Keratinocyte (primary cell): ENCODE data around the gene FNDC8. TPM values are rescaled to one million over a fixed set of nuclear protein-coding genes. Genes with fewer than 3 reads are reported as not detected.

Experiments used
- DNase-seq: peaks from one replicate; pipeline ENCODE4 v3.0.0-alpha.2; 2011; ENCODE audit warnings: low read depth, missing footprints, low spot score
- FAIRE-seq: peaks from 2 replicates; lab custom pipeline; 2011; peaks lifted over from hg19 to GRCh38; lab: Jason Lieb, UNC
- H2AFZ ChIP-seq: 2 replicates; pipeline ENCODE4 v1.6.0; 2012; ENCODE audit warnings: low read length, control low read depth, inconsistent platforms; ENCODE audit not compliant: control insufficient read depth
- H3K27ac ChIP-seq: 2 replicates; pipeline ENCODE4 v1.5.1; 2011; ENCODE audit warnings: low read length; ENCODE audit not compliant: control insufficient read depth, insufficient read depth
- H3K27me3 ChIP-seq: 3 replicates; pipeline ENCODE4 v1.6.0; 2011; ENCODE audit warnings: low read length; ENCODE audit not compliant: control insufficient read depth, insufficient read depth; ENCODE audit errors: extremely low read depth
- H3K36me3 ChIP-seq, 2 experiments: 2 replicates in 1 of 2; 3 replicates in 1 of 2; pipeline ENCODE4 v1.5.1; 2011; ENCODE audit warnings: low read length in 2 of 2, mild to moderate bottlenecking in 1 of 2; ENCODE audit not compliant: control insufficient read depth in 2 of 2, insufficient read depth in 2 of 2; ENCODE audit errors: extremely low read depth in 1 of 2
- H3K4me1 ChIP-seq: 3 replicates; pipeline ENCODE4 v1.5.1; 2011; ENCODE audit warnings: low read length; ENCODE audit not compliant: control insufficient read depth, insufficient read depth; ENCODE audit errors: extremely low read depth
- H3K4me2 ChIP-seq: 3 replicates; pipeline ENCODE4 v1.6.0; 2011; ENCODE audit warnings: low read depth, low read length; ENCODE audit not compliant: control insufficient read depth, insufficient read depth; ENCODE audit errors: extremely low read depth
- H3K4me3 ChIP-seq, 3 experiments: fragments of 200-600 bp in 1 of 3; sonication (generic) in 1 of 3; 2 replicates in 2 of 3; 3 replicates in 1 of 3; pipeline ENCODE4 v1.5.1; 2011 to 2016; ENCODE audit warnings: low read length in 3 of 3, mild to moderate bottlenecking in 3 of 3, control low read depth in 2 of 3, inconsistent platforms in 1 of 3, low read depth in 1 of 3, mixed read lengths in 1 of 3, mixed run types in 1 of 3, moderate library complexity in 1 of 3; ENCODE audit not compliant: control insufficient read depth in 2 of 3, insufficient read depth in 2 of 3; ENCODE audit errors: extremely low read depth in 1 of 3
- H3K79me2 ChIP-seq: 2 replicates; pipeline ENCODE4 v1.6.0; 2012; ENCODE audit warnings: low read length; ENCODE audit not compliant: control insufficient read depth, insufficient read depth
- H3K9ac ChIP-seq: 3 replicates; pipeline ENCODE4 v1.6.0; 2011; ENCODE audit warnings: low read length; ENCODE audit not compliant: control insufficient read depth, insufficient read depth; ENCODE audit errors: extremely low read depth
- H3K9me1 ChIP-seq: 3 replicates; pipeline ENCODE4 v1.6.0; 2011; ENCODE audit warnings: low read length; ENCODE audit not compliant: control insufficient read depth, insufficient read depth; ENCODE audit errors: extremely low read depth
- H3K9me3 ChIP-seq: 2 replicates; pipeline ENCODE4 v1.5.1; 2012; ENCODE audit warnings: low read depth, low read length; ENCODE audit not compliant: control insufficient read depth
- H4K20me1 ChIP-seq: 3 replicates; pipeline ENCODE4 v1.6.0; 2011; ENCODE audit warnings: low read length; ENCODE audit not compliant: control insufficient read depth, insufficient read depth; ENCODE audit errors: extremely low read depth
- CTCF ChIP-seq, 3 experiments: IDR thresholded peaks in 1 of 3; conservative IDR thresholded peaks in 1 of 3; optimal IDR thresholded peaks in 1 of 3; 2 replicates in 2 of 3; 3 replicates in 1 of 3; pipeline versions ENCODE3 to v1.5.1; 2011; ENCODE audit warnings: low read length in 3 of 3, mild to moderate bottlenecking in 3 of 3, moderate library complexity in 2 of 3, control low read depth in 1 of 3, inconsistent platforms in 1 of 3; ENCODE audit not compliant: insufficient read depth in 2 of 3; ENCODE audit errors: extremely low read depth in 1 of 3
- EZH2 ChIP-seq: IDR thresholded peaks from one replicate; pipeline ENCODE4 v1.6.1; 2012; ENCODE audit warnings: inconsistent platforms, mild to moderate bottlenecking, low read length, moderate library complexity
- dilution Hi-C: fragments of 300-500 bp; cut with MboI; formaldehyde crosslinking; loops from one replicate; pipeline ENCODE4 v1.7.0; 2020; ENCODE audit warnings: low sequenced_read_pairs; ENCODE audit not compliant: extremely low pct_ligation_motif_present
- polyA plus RNA-seq, 5 experiments: library from polyadenylated mRNA; depleted of rRNA in 3 of 5; stranded (reverse) in 3 of 5; stranded (forward) in 1 of 5; unstranded in 1 of 5; fragments of >200 nt; gene quantifications; 1 replicate in 1 of 5; 2 replicates in 3 of 5; 3 replicates in 1 of 5; pipeline versions ENCODE4 v1.2.1 to v1.2.3, GENCODE V29; 2011 to 2012; ENCODE audit warnings: missing spikeins in 2 of 5, low read depth in 1 of 5, low replicate concordance in 1 of 5

Gene FNDC8
- polyA plus RNA-seq, 1 donor (not counting 4 experiments of a cell fraction or from before 2014, with no cell fraction given) = not detected

DNA sequence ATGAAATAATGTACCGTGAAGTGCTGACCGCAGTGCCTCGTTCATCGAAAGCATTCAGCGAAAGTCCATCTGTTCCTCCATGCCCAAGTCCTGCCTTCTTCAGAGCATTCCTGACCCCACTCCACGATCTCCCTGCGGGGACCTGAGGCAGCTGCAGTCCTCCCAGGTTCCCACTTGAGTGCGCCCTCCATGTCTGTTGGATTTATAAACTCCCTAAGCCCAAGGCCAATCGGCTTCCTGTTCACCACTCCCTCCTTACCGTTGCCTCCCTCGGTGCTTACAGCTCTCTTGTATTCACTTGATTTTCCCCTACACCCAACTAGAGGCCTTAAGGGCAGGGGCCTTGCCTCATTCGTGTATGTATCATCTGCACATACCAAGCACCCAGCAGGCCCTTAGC is 4.6 kb upstream of the FNDC8 start:
- H3K9me1 ChIP-seq = no peaks in the 10 kb centered on the region
- dilution Hi-C loops = no loop called here
- no peak overlapping the region for H3K27ac ChIP-seq
- H2AFZ ChIP-seq = no peak overlapping the region
- H3K79me2 ChIP-seq = peaks cover 2% of the 10 kb centered on the region
- no peak for TF ChIP-seq CTCF (optimal IDR thresholded peaks at IDR 0.05 in 1 of 3, IDR thresholded peaks at IDR 0.05 in 1 of 3, conservative IDR thresholded peaks at IDR 0.05 in 1 of 3; ENCODE audit: extremely low read depth in 1 of 3, insufficient read depth in 2 of 3, low read length in 3 of 3)
- no peak for TF ChIP-seq EZH2
- DNase-seq = no peak
- no peak overlapping the region for H3K9ac ChIP-seq
- no peaks in the 10 kb centered on the region for H4K20me1 ChIP-seq
- H3K9me3 ChIP-seq = no peaks in the 10 kb centered on the region
- no peak overlapping the region for H3K4me3 ChIP-seq
- H3K4me1 ChIP-seq = peaks cover 17% of the 10 kb centered on the region
- H3K4me2 ChIP-seq = no peak overlapping the region
- H3K27me3 ChIP-seq = no peaks in the 10 kb centered on the region
- peaks cover 0 to 3% of the 10 kb centered on the region in 2 experiments for H3K36me3 ChIP-seq
- no peak for FAIRE-seq

DNA sequence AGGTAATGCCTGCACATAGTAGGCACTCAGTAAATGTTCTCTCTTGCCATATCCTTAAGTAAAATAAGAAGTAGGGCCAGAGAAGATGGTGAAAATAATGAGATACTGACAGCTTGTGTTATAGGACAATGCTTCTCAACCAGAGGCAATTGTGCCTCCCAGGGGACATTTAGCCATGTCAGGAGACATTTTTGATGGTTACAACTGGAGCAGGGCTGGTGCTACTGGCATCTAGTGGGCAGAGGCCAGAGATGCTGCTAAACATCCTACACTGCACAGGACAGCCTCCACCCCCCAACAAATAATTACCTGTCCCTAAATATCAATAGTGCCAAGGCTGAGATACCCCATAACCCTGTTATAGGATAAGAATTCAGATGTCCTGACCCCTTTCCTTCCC is 3.4 kb upstream of the FNDC8 start:
- Histone ChIP-seq H3K9ac (no peak overlapping the region), H3K4me3 (no peak overlapping the region), H3K9me1 (no peaks in the 10 kb centered on the region), H3K79me2 (peaks cover 2% of the 10 kb centered on the region), H3K4me2 (no peak overlapping the region), H3K4me1 (peaks cover 17% of the 10 kb centered on the region), H3K36me3 (peaks cover 0 to 3% of the 10 kb centered on the region in 2 experiments), H3K27me3 (no peaks in the 10 kb centered on the region), H3K9me3 (no peaks in the 10 kb centered on the region), H2AFZ (no peak overlapping the region), H4K20me1 (no peaks in the 10 kb centered on the region), H3K27ac (no peak overlapping the region)
- TF ChIP-seq EZH2 (no peak), CTCF (optimal IDR thresholded peaks at IDR 0.05 in 1 of 3, IDR thresholded peaks at IDR 0.05 in 1 of 3, conservative IDR thresholded peaks at IDR 0.05 in 1 of 3; ENCODE audit: extremely low read depth in 1 of 3, insufficient read depth in 2 of 3, low read length in 3 of 3) (peak; percentile 54 to 71 (median 58))
- dilution Hi-C loops = no loop called here
- DNase-seq = no peak
- FAIRE-seq = no peak
